HEK293T (cell line): ENCODE measurements around the gene SSNA1.

ENCODE experiments used
- CTCF ChIA-PET: fragments of 350-600 bp; formaldehyde crosslinking; extraction: SDS; loops from one replicate; lab custom pipeline; 2021; ENCODE audit warnings: antibody characterized with exemption, inconsistent platforms; lab: Yijun Ruan, JAX
- POLR2A ChIA-PET: fragments of 350-600 bp; formaldehyde crosslinking; extraction: SDS; loops from one replicate; lab custom pipeline; 2020; ENCODE audit warnings: antibody characterized with exemption, inconsistent platforms; lab: Yijun Ruan, JAX
- DNase-seq: peaks from one replicate; pipeline ENCODE4 v3.0.0; 2012; ENCODE audit warnings: mixed read lengths; ENCODE audit errors: extremely low spot score
- ARNT ChIP-seq: fragments of 450-650 bp; IDR thresholded peaks from 2 replicates; pipeline ENCODE4 v1.6.1; 2017; ENCODE audit warnings: mild to moderate bottlenecking
- BHLHE40 ChIP-seq: fragments of 450-650 bp; IDR thresholded peaks from 2 replicates; pipeline ENCODE4 v1.6.1; 2016; ENCODE audit warnings: mild to moderate bottlenecking, moderate library complexity, borderline replicate concordance
- CTBP1 ChIP-seq: fragments of 450-650 bp; IDR thresholded peaks from 2 replicates; pipeline ENCODE4 v1.6.1; 2016; ENCODE audit warnings: borderline replicate concordance
- ELF4 ChIP-seq: fragments of 450-650 bp; IDR thresholded peaks from 2 replicates; pipeline ENCODE4 v1.6.1; 2017; ENCODE audit warnings: antibody characterized with exemption
- FOXA1 ChIP-seq: fragments of 450-650 bp; IDR thresholded peaks from 2 replicates; pipeline ENCODE4 v1.6.1; 2016; ENCODE audit warnings: mild to moderate bottlenecking
- FOXK2 ChIP-seq: fragments of 450-650 bp; IDR thresholded peaks from 2 replicates; pipeline ENCODE4 v1.6.1; 2016; ENCODE audit warnings: mild to moderate bottlenecking
- FOXM1 ChIP-seq: fragments of 450-650 bp; IDR thresholded peaks from 2 replicates; pipeline ENCODE4 v1.6.1; 2017; ENCODE audit warnings: mild to moderate bottlenecking, borderline replicate concordance
- HDGF ChIP-seq: fragments of 450-650 bp; IDR thresholded peaks from 2 replicates; pipeline ENCODE4 v1.6.1; 2017; ENCODE audit warnings: antibody characterized with exemption, borderline replicate concordance
- L3MBTL2 ChIP-seq: fragments of 450-650 bp; conservative IDR thresholded peaks from 2 replicates; pipeline ENCODE4 v1.6.1; 2016; ENCODE audit warnings: mild to moderate bottlenecking
- LEF1 ChIP-seq: fragments of 450-650 bp; IDR thresholded peaks from 2 replicates; pipeline ENCODE4 v1.6.1; 2017; ENCODE audit warnings: mild to moderate bottlenecking, borderline replicate concordance
- NFRKB ChIP-seq: fragments of 450-650 bp; IDR thresholded peaks from 2 replicates; pipeline ENCODE4 v1.6.1; 2016; ENCODE audit warnings: mild to moderate bottlenecking, moderate library complexity
- PKNOX1 ChIP-seq: fragments of 450-650 bp; IDR thresholded peaks from 2 replicates; pipeline ENCODE4 v1.6.1; 2016
- SP1 ChIP-seq: fragments of 450-650 bp; IDR thresholded peaks from 2 replicates; pipeline ENCODE4 v1.6.1; 2017
- SUZ12 ChIP-seq: fragments of 450-650 bp; IDR thresholded peaks from 2 replicates; pipeline ENCODE4 v1.6.1; 2016; ENCODE audit warnings: mild to moderate bottlenecking
- TARDBP ChIP-seq: fragments of 450-650 bp; IDR thresholded peaks from 2 replicates; pipeline ENCODE4 v1.6.1; 2016
- ZNF384 ChIP-seq: fragments of 450-650 bp; IDR thresholded peaks from 2 replicates; pipeline ENCODE4 v1.6.1; 2016

SSNA1 gene

DNA sequence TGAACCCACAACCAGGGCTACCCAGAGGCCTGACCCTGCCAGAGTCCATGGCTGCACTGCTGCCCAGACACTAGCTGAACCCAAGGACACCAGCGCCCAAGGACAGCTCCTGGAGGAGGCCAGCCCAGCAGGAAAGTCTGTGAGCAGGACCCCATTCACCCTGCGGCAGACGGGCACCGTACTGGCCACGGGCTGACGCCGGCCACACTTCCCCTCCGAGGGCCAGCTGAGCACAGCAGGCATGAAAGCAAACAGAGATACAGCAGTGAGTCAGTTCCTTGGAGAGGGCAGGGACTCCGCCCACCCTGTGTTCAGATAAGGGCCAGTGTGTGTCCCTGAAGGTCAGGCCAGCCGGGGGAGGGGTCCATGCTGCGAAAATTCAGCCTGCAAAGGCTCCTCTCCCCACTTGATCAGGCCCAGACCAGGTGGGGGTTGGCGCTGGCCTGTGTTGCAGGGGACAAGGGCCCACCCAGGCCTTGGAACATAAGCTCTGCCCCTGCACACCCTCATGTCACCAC is 30.3 kb downstream of the SSNA1 start:
- POLR2A ChIA-PET: interaction anchor here (1.1 to 1.7 kb wide), 2 partner anchors 14 to 30 kb away, joined by 3 to 5 read pairs; partner anchors contain the start of genes ANAPC2, NDOR1, SSNA1 and TMEM203
- CTCF ChIA-PET: no interaction called here
- no peak for DNase-seq
- TF ChIP-seq NFRKB (no peak), FOXA1 (no peak), BHLHE40 (no peak), PKNOX1 (no peak), HDGF (no peak), L3MBTL2 (no peak), FOXM1 (no peak), ZNF384 (no peak), SUZ12 (no peak), ARNT (no peak), LEF1 (no peak), CTBP1 (no peak), ELF4 (no peak), TARDBP (no peak), SP1 (no peak), FOXK2 (no peak)

DNA sequence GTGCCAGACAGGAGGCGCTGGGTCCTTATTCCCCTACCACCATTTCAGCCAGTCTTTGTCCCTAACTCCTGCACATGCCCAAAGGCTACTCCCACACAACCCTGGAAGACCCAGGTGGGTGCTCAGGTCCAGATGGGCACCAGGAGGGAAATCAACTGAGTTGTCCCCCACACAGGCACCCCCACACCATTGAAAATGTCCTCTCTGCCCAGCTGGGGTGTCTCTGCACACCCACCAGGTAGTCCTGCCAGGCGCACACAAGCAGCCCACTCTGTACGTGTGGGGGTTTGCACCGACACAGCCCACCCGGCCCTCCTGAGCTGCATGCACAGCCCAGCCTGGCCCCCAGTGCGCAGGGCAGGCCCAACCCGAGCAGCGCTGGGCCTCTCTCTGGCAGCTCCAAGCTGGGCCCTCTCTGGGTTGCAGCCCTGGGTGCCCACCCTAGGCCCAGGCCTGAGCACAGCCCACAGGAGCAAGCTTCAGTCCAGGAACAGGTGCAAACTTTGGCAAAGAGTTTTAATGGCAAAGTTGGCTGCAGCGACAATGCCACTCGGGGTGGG is 31.4 kb downstream of the SSNA1 start:
- no peak for TF ChIP-seq FOXM1
- TF ChIP-seq FOXK2: no peak
- no peak for TF ChIP-seq CTBP1
- TF ChIP-seq BHLHE40: no peak
- TF ChIP-seq NFRKB: no peak
- TF ChIP-seq SUZ12: no peak
- no peak for TF ChIP-seq ARNT
- TF ChIP-seq L3MBTL2: no peak
- TF ChIP-seq ELF4: no peak
- no peak for TF ChIP-seq LEF1
- TF ChIP-seq FOXA1: no peak
- TF ChIP-seq ZNF384: no peak
- no peak for TF ChIP-seq TARDBP
- no peak for TF ChIP-seq PKNOX1
- TF ChIP-seq HDGF: no peak
- no peak for TF ChIP-seq SP1
- no peak for DNase-seq
- CTCF ChIA-PET: no interaction called here
- POLR2A ChIA-PET: interaction anchor here (1.1 to 4.4 kb wide), 3 partner anchors 10 to 31 kb away, joined by 3 to 20 read pairs (median 6); partner anchors contain the start of genes ANAPC2, SSNA1 and TUBB4B

GRCh38 chr9:137220317-137221094 is 32.0 kb downstream of the SSNA1 start:
- POLR2A ChIA-PET: interaction anchor here (2.1 to 4.4 kb wide), 2 partner anchors 10 to 20 kb away, joined by 6 to 20 read pairs; partner anchors contain the start of gene TUBB4B
- CTCF ChIA-PET: no interaction called here
- no peak for DNase-seq
- TF ChIP-seq ELF4 (no peak), SUZ12 (no peak), CTBP1 (no peak), FOXA1 (no peak), PKNOX1 (no peak), LEF1 (no peak), HDGF (no peak), L3MBTL2 (no peak), SP1 (no peak), TARDBP (no peak), ARNT (no peak)

DNA sequence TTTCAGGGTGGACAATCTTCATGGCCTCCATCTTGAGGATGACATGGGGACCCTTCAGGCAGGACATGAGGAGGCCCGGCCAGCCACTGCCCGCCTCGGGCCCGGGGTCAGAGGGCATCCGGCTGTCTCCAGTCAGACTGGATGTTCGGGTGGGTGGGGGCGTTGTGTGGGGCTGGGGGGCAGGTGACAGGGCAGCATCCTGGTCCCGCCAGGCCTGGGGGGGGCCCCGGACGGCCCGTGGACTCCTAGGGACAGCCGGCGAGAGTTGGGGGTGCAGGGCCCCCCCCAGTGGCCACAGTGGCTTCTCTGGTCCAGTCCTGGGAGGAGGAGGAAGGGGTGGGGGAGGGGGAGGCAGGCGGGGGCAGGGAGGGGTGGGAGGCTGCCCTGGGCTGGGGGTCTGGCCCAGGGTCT is 32.6 kb downstream of the SSNA1 start:
- ChIA-PET POLR2A (interaction anchor here (2.1 to 4.4 kb wide), 2 partner anchors 11 to 19 kb away, joined by 6 to 20 read pairs; partner anchors contain the start of gene TUBB4B), CTCF (no interaction called here)
- TF ChIP-seq TARDBP (no peak), CTBP1 (no peak), NFRKB (no peak), FOXM1 (no peak), ELF4 (no peak), SP1 (no peak), ZNF384 (no peak), L3MBTL2 (no peak), ARNT (no peak), FOXK2 (no peak), FOXA1 (no peak), LEF1 (no peak), PKNOX1 (no peak), HDGF (no peak)
- DNase-seq: no peak
